Mucosa of rectum (tissue), 2 donors: ENCODE measurements around the gene SAMD4A.
A peak's percentile ranks its signal among the peaks of the same experiment; 100 is the strongest.

Experiments
- H3K27ac ChIP-seq, 2 donors: one replicate each; pipeline ENCODE4 v1.7.0; 2013; ENCODE audit warnings: inconsistent platforms in 2 of 2, low read depth in 2 of 2, low read length in 2 of 2
- H3K27me3 ChIP-seq, 2 donors: one replicate each; pipeline ENCODE4 v1.7.0; 2013; ENCODE audit warnings: low read length in 2 of 2; ENCODE audit not compliant: control insufficient read depth in 2 of 2, insufficient read depth in 2 of 2
- H3K36me3 ChIP-seq, 2 donors: one replicate each; pipeline ENCODE4 v1.7.0; 2013; ENCODE audit warnings: low read length in 2 of 2; ENCODE audit not compliant: control insufficient read depth in 2 of 2, insufficient read depth in 2 of 2
- H3K4me1 ChIP-seq, 2 donors: one replicate each; pipeline ENCODE4 v1.7.0; 2013; ENCODE audit warnings: low read length in 2 of 2, mild to moderate bottlenecking in 1 of 2; ENCODE audit not compliant: control insufficient read depth in 2 of 2, insufficient read depth in 2 of 2
- H3K4me3 ChIP-seq, 2 donors: one replicate each; pipeline ENCODE4 v1.7.0; 2013; ENCODE audit warnings: low read length in 2 of 2
- H3K9ac ChIP-seq, 2 donors: one replicate each; pipeline ENCODE4 v1.7.0; 2013; ENCODE audit warnings: low read length in 2 of 2, low read depth in 1 of 2, mild to moderate bottlenecking in 1 of 2
- H3K9me3 ChIP-seq, 2 donors: one replicate each; pipeline ENCODE4 v1.7.0; 2013; ENCODE audit warnings: low read length in 2 of 2; ENCODE audit not compliant: control insufficient read depth in 2 of 2
- donor health status: healthy.
- donor health status: Normal muscosa, but diverticular disease.

SAMD4A gene

DNA sequence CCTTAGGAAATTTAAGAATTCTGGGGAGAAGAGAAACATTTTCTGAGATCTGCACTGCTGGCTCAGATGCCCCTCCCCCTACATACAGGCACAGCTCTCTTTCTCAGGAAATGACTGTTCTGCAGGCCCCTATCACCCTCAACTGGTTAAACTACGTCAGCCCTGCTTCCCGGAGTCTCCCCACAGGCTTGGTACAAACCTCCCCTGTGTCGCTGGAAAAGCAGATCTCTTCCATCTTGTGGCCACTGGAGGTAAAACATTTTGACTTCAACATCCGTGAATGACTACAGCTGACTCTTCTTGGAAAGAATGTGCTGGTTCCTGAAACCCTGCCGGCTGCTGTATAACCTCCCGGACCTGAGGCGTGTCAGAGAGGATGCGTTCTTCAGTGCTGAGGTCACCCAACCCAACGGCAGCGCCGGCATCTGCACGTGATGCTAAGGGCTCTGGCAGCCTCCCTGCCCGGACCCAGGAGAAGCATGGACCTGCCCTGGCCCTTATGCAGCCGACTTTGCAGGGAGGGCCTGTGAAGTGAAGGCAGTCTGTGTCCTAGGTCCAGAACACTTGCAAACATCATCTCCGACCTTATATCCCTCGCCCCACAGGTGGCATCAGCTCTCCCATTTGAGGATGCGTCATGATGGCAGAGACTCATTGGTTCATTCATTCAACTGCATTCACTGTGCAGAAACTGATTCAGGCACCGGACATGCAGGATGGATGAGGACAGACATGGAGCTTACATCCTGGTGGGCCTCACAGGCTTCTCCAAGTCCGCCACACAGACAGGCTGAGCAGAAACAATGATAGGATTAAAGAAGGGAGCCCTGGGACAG, 206.5 kb downstream of the SAMD4A start:
- no peak overlapping the region for H3K4me3 ChIP-seq
- H3K9ac ChIP-seq = peak overlapping the region in 1 of 2 donors; percentile 22
- no peaks in the 10 kb centered on the region for H3K9me3 ChIP-seq
- peaks cover 5 to 7% of the 10 kb centered on the region in 2 donors for H3K4me1 ChIP-seq
- H3K36me3 ChIP-seq = peaks cover 0 to 10% of the 10 kb centered on the region in 2 donors
- H3K27me3 ChIP-seq = no peaks in the 10 kb centered on the region
- H3K27ac ChIP-seq = peak overlapping the region; percentile 44 to 59

DNA sequence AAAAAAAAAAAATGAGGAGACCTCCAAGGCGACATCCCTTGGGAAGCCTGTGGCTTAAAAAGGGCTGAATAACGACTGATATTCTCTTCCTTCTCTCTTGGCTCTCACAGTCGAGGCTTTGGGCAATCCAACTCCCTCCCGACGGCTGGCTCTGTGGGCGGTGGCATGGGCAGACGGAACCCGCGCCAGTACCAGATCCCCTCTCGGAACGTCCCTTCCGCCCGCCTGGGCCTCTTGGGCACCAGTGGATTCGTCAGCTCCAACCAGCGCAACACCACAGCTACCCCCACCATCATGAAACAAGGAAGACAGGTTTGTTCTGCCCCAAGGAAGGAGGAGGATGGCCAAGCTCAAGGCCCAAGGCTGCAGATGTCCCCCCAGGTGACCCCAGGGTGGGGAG, 207.9 kb downstream of the SAMD4A start:
- no peak overlapping the region for H3K9ac ChIP-seq
- H3K27me3 ChIP-seq = no peaks in the 10 kb centered on the region
- peaks cover 5 to 7% of the 10 kb centered on the region in 2 donors for H3K4me1 ChIP-seq
- no peak overlapping the region for H3K4me3 ChIP-seq
- no peaks in the 10 kb centered on the region for H3K9me3 ChIP-seq
- H3K27ac ChIP-seq = no peak overlapping the region
- H3K36me3 ChIP-seq = peaks cover 0 to 10% of the 10 kb centered on the region in 2 donors

DNA sequence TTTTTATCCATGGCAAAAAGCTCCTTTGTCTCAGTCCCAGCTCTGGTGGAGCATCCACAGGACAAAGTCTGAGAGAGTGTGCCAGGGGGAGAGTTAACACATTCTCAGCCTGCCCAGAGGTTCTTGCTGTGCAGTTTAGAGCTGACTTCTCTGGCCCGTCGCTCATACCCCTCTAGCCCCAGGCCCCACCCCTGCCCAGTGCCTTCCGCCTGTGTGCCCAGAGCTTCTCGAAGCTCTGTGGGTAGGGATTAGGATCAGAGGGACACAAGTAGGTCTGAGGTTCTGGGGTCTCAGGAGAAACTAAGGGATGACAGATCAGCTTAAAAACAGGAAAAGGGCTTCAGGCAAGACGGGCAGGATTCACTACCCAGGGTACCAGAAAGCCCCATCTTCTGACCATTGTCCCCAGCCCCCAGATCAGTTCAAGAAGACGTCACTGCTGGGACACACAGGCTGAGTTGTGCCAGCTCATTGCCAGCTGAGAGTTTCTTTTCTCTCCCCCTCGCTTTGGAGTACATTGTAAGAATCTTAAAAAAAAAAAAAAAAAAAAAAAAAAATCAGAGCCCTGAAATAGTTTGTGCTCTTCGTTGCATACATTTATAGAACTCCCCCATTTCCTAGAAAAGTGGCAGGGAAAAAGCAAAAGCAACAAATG, 208.7 kb downstream of the SAMD4A start:
- Histone ChIP-seq H3K4me1 (peaks cover 5 to 7% of the 10 kb centered on the region in 2 donors), H3K4me3 (no peak overlapping the region), H3K27me3 (no peaks in the 10 kb centered on the region), H3K9ac (no peak overlapping the region), H3K9me3 (no peaks in the 10 kb centered on the region), H3K27ac (no peak overlapping the region), H3K36me3 (peaks cover 0 to 10% of the 10 kb centered on the region in 2 donors)

DNA sequence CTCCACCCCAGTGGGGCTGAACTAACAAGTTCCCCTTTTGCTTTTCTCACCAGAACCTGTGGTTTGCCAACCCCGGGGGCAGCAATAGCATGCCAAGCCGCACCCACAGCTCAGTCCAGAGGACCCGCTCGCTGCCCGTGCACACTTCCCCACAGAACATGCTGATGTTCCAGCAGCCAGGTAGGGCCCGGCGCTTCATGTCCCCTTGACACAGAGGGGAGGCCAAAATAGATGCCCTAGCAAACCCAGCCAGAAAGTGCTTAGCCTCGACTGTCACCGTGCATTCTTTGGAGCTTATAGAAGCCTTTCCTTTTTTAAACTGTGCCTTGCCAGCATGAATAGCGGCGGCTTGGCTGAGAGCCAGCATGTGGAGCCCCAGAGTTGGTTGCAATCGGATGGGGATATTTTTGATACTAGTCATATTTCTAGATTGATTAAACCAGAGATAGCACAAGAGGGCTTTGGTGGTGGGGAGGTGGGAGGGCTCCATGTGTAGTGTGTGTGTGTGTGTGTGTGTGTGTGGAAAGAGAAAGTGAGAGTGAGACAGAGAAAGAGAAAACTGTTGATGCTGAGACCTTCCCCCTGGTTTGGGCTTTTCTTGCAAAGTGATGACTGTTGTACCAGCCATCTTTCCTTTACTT, 209.6 kb downstream of the SAMD4A start:
- H3K4me3 ChIP-seq = no peak overlapping the region
- no peak overlapping the region for H3K27ac ChIP-seq

GRCh38 chr14:54777395-54777794, 210.5 kb downstream of the SAMD4A start:
- Histone ChIP-seq H3K9ac (no peak overlapping the region), H3K36me3 (peaks cover 0 to 10% of the 10 kb centered on the region in 2 donors), H3K4me3 (no peak overlapping the region), H3K9me3 (no peaks in the 10 kb centered on the region), H3K4me1 (peaks cover 5 to 7% of the 10 kb centered on the region in 2 donors), H3K27me3 (no peaks in the 10 kb centered on the region), H3K27ac (no peak overlapping the region)

More for the DNA sequence above, 209.6 kb downstream of the SAMD4A start:
- H3K27me3 ChIP-seq = no peaks in the 10 kb centered on the region
- peaks cover 0 to 10% of the 10 kb centered on the region in 2 donors for H3K36me3 ChIP-seq
- H3K9ac ChIP-seq = no peak overlapping the region
- peaks cover 5 to 7% of the 10 kb centered on the region in 2 donors for H3K4me1 ChIP-seq
- no peaks in the 10 kb centered on the region for H3K9me3 ChIP-seq

- H3K9ac ChIP-seq = no peak overlapping the region
- no peaks in the 10 kb centered on the region for H3K4me1 ChIP-seq
- peaks cover 0 to 10% of the 10 kb centered on the region in 2 donors for H3K36me3 ChIP-seq
- no peak overlapping the region for H3K4me3 ChIP-seq
- H3K27me3 ChIP-seq = no peaks in the 10 kb centered on the region
- H3K27ac ChIP-seq = no peak overlapping the region
- no peaks in the 10 kb centered on the region for H3K9me3 ChIP-seq
Observed at GRCh38 chr14:54778618-54779345, 211.9 kb downstream of the SAMD4A start.

DNA sequence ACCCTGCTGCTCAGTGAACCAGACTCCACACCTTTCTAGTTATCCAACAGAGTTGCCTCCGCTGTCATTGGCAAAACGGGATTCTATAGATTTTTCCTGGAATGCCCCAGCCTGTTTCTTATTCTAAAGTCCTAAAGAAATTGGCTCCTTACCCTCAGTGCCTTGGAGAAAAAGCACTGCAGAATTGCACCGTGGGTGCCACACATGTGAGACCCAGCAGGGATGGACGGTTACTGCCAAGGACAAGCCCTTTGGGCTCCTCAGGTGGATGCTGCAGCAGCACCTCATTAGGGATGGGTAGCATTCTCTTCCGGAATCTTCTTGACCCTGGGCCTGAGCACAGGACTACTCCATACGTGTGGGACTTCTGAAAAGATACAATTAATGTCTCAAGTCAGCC, 214.2 kb downstream of the SAMD4A start:
- no peaks in the 10 kb centered on the region for H3K27me3 ChIP-seq
- H3K4me3 ChIP-seq = no peak overlapping the region
- no peaks in the 10 kb centered on the region for H3K4me1 ChIP-seq
- H3K27ac ChIP-seq = no peak overlapping the region
- H3K36me3 ChIP-seq = peaks cover 0 to 9% of the 10 kb centered on the region in 2 donors
- no peak overlapping the region for H3K9ac ChIP-seq
- H3K9me3 ChIP-seq = no peaks in the 10 kb centered on the region

- Histone ChIP-seq H3K36me3 (peaks cover 0 to 9% of the 10 kb centered on the region in 2 donors), H3K9ac (no peak overlapping the region), H3K27ac (no peak overlapping the region), H3K9me3 (no peaks in the 10 kb centered on the region), H3K27me3 (no peaks in the 10 kb centered on the region), H3K4me3 (no peak overlapping the region), H3K4me1 (no peaks in the 10 kb centered on the region)
Observed at GRCh38 chr14:54781961-54782750, 215.2 kb downstream of the SAMD4A start.
